HCT116 (cell line): Measurements from ENCODE around the gene PTPN1. TPM values are rescaled to one million over a fixed set of nuclear protein-coding genes. Genes with fewer than 3 reads are reported as not detected.

Experiments used
- ATAC-seq: fragments of 200-7000 bp; cut with Tn5 transposase; 2 replicates; pipeline ENCODE4 v1.9.1; 2020; ENCODE audit warnings: mild to moderate bottlenecking, moderate library complexity
- BruUV-seq: library from RNA; stranded (reverse); fragments of 400-500 nt; replicated peaks from 2 replicates; lab custom pipeline; 2021; lab: Mats Ljungman, UMichigan
- CTCF ChIA-PET: fragments of 300-600 bp; sonication (Branson Sonifier 250); formaldehyde crosslinking; loops from one replicate; lab custom pipeline; 2021; ENCODE audit warnings: antibody characterized with exemption; lab: Charles Lee
- POLR2A ChIA-PET: fragments of 300-600, 350-600 bp; sonication (Branson Sonifier 250); formaldehyde crosslinking; loops from one replicate; lab custom pipeline; 2021; ENCODE audit warnings: antibody characterized with exemption; lab: Charles Lee
- RAD21 ChIA-PET, 2 experiments: fragments of 300-600 bp; sonication (Branson Sonifier 250); formaldehyde crosslinking; loops; one replicate each; lab custom pipeline; 2023; ENCODE audit warnings: low total read pairs in 2 of 2; ENCODE audit not compliant: uncharacterized antibody in 2 of 2, unreplicated experiment in 2 of 2, low non-redundant PET in 1 of 2; lab: Charles Lee
- DNase-seq: peaks from one replicate; pipeline ENCODE4 v3.0.0-alpha.2; 2010; ENCODE audit warnings: low read depth, low spot score
- H2AFZ ChIP-seq: fragments of 200-600 bp; shearing (Covaris generic), sonication (generic); 2 replicates; pipeline ENCODE4 v1.6.1; 2017; ENCODE audit warnings: low read depth, mixed run types, mixed read lengths, antibody characterized with exemption, low read length; ENCODE audit not compliant: poor library complexity, severe bottlenecking
- H3K27ac ChIP-seq: 2 replicates; pipeline ENCODE4 v1.5.1; 2012; ENCODE audit warnings: low read depth, low read length
- H3K27me3 ChIP-seq: fragments of 200-600 bp; sonication (generic); 2 replicates; pipeline ENCODE4 v1.6.1; 2016; ENCODE audit warnings: mixed run types, low read length, mixed read lengths; ENCODE audit not compliant: insufficient read depth
- H3K36me3 ChIP-seq, 2 experiments: fragments of 200-500 bp in 1 of 2; fragments of 200-600 bp in 1 of 2; sonication (Bioruptor generic) in 1 of 2; sonication (generic) in 1 of 2; 2 replicates each; pipeline versions ENCODE4 v1.5.1 to v1.6.1; 2014 to 2016; ENCODE audit warnings: low read length in 2 of 2, inconsistent platforms in 1 of 2, mixed read lengths in 1 of 2, mixed run types in 1 of 2; ENCODE audit not compliant: insufficient read depth in 2 of 2, control insufficient read depth in 1 of 2
- H3K4me1 ChIP-seq, 2 experiments: fragments of 200-600 bp in 1 of 2; sonication (generic) in 1 of 2; 2 replicates each; pipeline versions ENCODE4 v1.5.1 to v1.6.1; 2012 to 2017; ENCODE audit warnings: low read length in 2 of 2, inconsistent platforms in 1 of 2, mild to moderate bottlenecking in 1 of 2, mixed read lengths in 1 of 2, mixed run types in 1 of 2, moderate library complexity in 1 of 2; ENCODE audit not compliant: insufficient read depth in 2 of 2, control insufficient read depth in 1 of 2
- H3K4me2 ChIP-seq: fragments of 200-600 bp; sonication (generic); 2 replicates; pipeline ENCODE4 v1.6.1; 2017; ENCODE audit warnings: mixed run types, low read length, mixed read lengths
- H3K4me3 ChIP-seq, 2 experiments: fragments of 200-600 bp in 1 of 2; sonication (generic) in 1 of 2; replicated peaks in 1 of 2; 2 replicates each; pipeline ENCODE4 v1.5.1; 2011 to 2016; ENCODE audit warnings: low read length in 2 of 2, control low read depth in 1 of 2, low read depth in 1 of 2, mild to moderate bottlenecking in 1 of 2, mixed read lengths in 1 of 2, mixed run types in 1 of 2
- H3K79me2 ChIP-seq: fragments of 200-600 bp; sonication (generic); 2 replicates; pipeline ENCODE4 v1.6.1; 2017; ENCODE audit warnings: mild to moderate bottlenecking, mixed run types, low read length, moderate library complexity, mixed read lengths; ENCODE audit not compliant: insufficient read depth
- H3K9ac ChIP-seq: fragments of 200-600 bp; sonication (generic); 2 replicates; pipeline ENCODE4 v1.6.1; 2016; ENCODE audit warnings: low read length, mixed read lengths
- H3K9me2 ChIP-seq: fragments of 200-600 bp; sonication (generic), shearing (Covaris generic); 2 replicates; pipeline ENCODE4 v1.6.1; 2017; ENCODE audit warnings: mixed run types, mild to moderate bottlenecking, moderate library complexity; ENCODE audit not compliant: insufficient read depth
- H3K9me3 ChIP-seq, 2 experiments: fragments of 200-500 bp in 1 of 2; fragments of 200-600 bp in 1 of 2; sonication (Bioruptor generic) in 1 of 2; sonication (generic) in 1 of 2; 2 replicates each; pipeline ENCODE4 v1.6.1; 2014 to 2017; ENCODE audit warnings: low read length in 2 of 2, mixed read lengths in 2 of 2, inconsistent platforms in 1 of 2, low read depth in 1 of 2, mild to moderate bottlenecking in 1 of 2, mixed run types in 1 of 2, moderate library complexity in 1 of 2; ENCODE audit not compliant: control insufficient read depth in 1 of 2, insufficient read depth in 1 of 2
- H4K20me1 ChIP-seq: fragments of 200-600 bp; sonication (generic), shearing (Covaris generic); 2 replicates; pipeline ENCODE4 v1.6.1; 2017; ENCODE audit warnings: mixed run types, mild to moderate bottlenecking, moderate library complexity; ENCODE audit not compliant: insufficient read depth
- CBX3 ChIP-seq: IDR thresholded peaks from 2 replicates; pipeline ENCODE4 v1.6.1; 2012; ENCODE audit warnings: low read depth
- CEBPB ChIP-seq: IDR thresholded peaks from 2 replicates; pipeline ENCODE4 v1.6.1; 2012; ENCODE audit warnings: low read depth
- CTCF ChIP-seq, 3 experiments: fragments of 200-600 bp in 1 of 3; sonication (generic) in 1 of 3; IDR thresholded peaks in 2 of 3; conservative IDR thresholded peaks in 1 of 3; 2 replicates each; pipeline ENCODE4 v1.5.1; 2012 to 2017; ENCODE audit warnings: low read depth in 2 of 3, low read length in 2 of 3, antibody characterized with exemption in 1 of 3, borderline replicate concordance in 1 of 3, control low read depth in 1 of 3, mild to moderate bottlenecking in 1 of 3, mixed read lengths in 1 of 3, mixed run types in 1 of 3, moderate library complexity in 1 of 3; ENCODE audit not compliant: insufficient read depth in 1 of 3
- EGR1 ChIP-seq: IDR thresholded peaks from 2 replicates; pipeline ENCODE4 v1.6.1; 2012; ENCODE audit warnings: low read depth
- ELF1 ChIP-seq: IDR thresholded peaks from 2 replicates; pipeline ENCODE4 v1.6.1; 2012; ENCODE audit warnings: low read depth, borderline replicate concordance
- EZH2phosphoT487 ChIP-seq: fragments of 200-600 bp; IDR thresholded peaks from 2 replicates; pipeline ENCODE4 v1.6.1; 2018; ENCODE audit warnings: antibody characterized with exemption, borderline replicate concordance
- FOSL1 ChIP-seq: IDR thresholded peaks from 2 replicates; pipeline ENCODE4 v1.6.1; 2012; ENCODE audit warnings: low read depth
- JUND ChIP-seq: IDR thresholded peaks from 2 replicates; pipeline ENCODE4 v1.6.1; 2012
- POLR2AphosphoS5 ChIP-seq: IDR thresholded peaks from 2 replicates; pipeline ENCODE4 v1.6.1; 2011; ENCODE audit warnings: mild to moderate bottlenecking, low read depth, low read length, moderate library complexity
- RAD21 ChIP-seq: IDR thresholded peaks from 2 replicates; pipeline ENCODE4 v1.6.1; 2012; ENCODE audit warnings: low read depth, mild to moderate bottlenecking
- SIN3A ChIP-seq: IDR thresholded peaks from 2 replicates; pipeline ENCODE4 v1.6.1; 2012; ENCODE audit warnings: low read depth
- SP1 ChIP-seq: IDR thresholded peaks from 2 replicates; pipeline ENCODE4 v1.6.1; 2012; ENCODE audit warnings: low read depth
- SRF ChIP-seq: IDR thresholded peaks from 2 replicates; pipeline ENCODE4 v1.6.1; 2012; ENCODE audit warnings: low read depth
- TCF7L2 ChIP-seq: IDR thresholded peaks from 2 replicates; pipeline ENCODE4 v1.7.0; 2011; ENCODE audit warnings: borderline replicate concordance, inconsistent platforms; ENCODE audit not compliant: insufficient read depth, insufficient read length; ENCODE audit errors: extremely low read depth
- YY1 ChIP-seq: IDR thresholded peaks from 2 replicates; pipeline ENCODE4 v1.6.1; 2011; ENCODE audit warnings: low read length, low read depth, moderate library complexity, mild to moderate bottlenecking; ENCODE audit not compliant: insufficient replicate concordance; ENCODE audit errors: extremely low read depth
- ZFX ChIP-seq: fragments of 450-650 bp; IDR thresholded peaks from 2 replicates; pipeline ENCODE4 v1.6.1; 2017
- ZNF274 ChIP-seq: fragments of 200-500 bp; sonication (Bioruptor generic); IDR thresholded peaks from 2 replicates; pipeline ENCODE4 v1.6.1; 2014; ENCODE audit warnings: mild to moderate bottlenecking, low read depth, low read length, inconsistent platforms
- intact Hi-C: fragments of 100-400 bp; cut with micrococcal nuclease; formaldehyde crosslinking; loops from 2 replicates; pipeline ENCODE4 v1.10.0; 2022
- total RNA-seq: library from RNA; stranded (reverse); gene quantifications from one replicate; pipeline ENCODE4 v1.2.1, GENCODE V29; 2021; ENCODE audit not compliant: unreplicated experiment
- TF ChIP-seq, protein P1 (sequence below): IDR thresholded peaks from 2 replicates; pipeline ENCODE4 v1.6.1; 2012; ENCODE audit warnings: low read depth
- TF ChIP-seq, protein P2 (sequence below): IDR thresholded peaks from 2 replicates; pipeline ENCODE4 v1.6.1; 2011; ENCODE audit warnings: mild to moderate bottlenecking, low read length, moderate library complexity; ENCODE audit not compliant: insufficient replicate concordance; ENCODE audit errors: extremely low read depth
- TF ChIP-seq, protein P3 (sequence below): IDR thresholded peaks from 2 replicates; pipeline ENCODE4 v1.6.1; 2012

The PTPN1 gene
- total RNA-seq, 1 experiment from 2014 or later: 47.5 TPM

GRCh38 chr20:50629670-50630045 is 119.5 kb downstream of the PTPN1 start:
- Histone ChIP-seq H3K79me2 (no peaks in the 10 kb centered on the region), H3K27me3 (no peaks in the 10 kb centered on the region), H3K36me3 (no peaks in the 10 kb centered on the region), H3K4me3 (no peak overlapping the region), H3K4me2 (no peak overlapping the region), H3K9ac (no peak overlapping the region)
- CTCF ChIA-PET: no interaction called here
- TF ChIP-seq EZH2phosphoT487: no peak
- no peak for TF ChIP-seq CEBPB
- no peak for TF ChIP-seq CTCF (IDR thresholded peaks at IDR 0.05 in 2 of 3, conservative IDR thresholded peaks at IDR 0.05 in 1 of 3; ENCODE audit: borderline replicate concordance in 1 of 3, insufficient read depth in 1 of 3, low read depth in 2 of 3, low read length in 2 of 3)
- no peak for TF ChIP-seq JUND
- no peak for TF ChIP-seq SRF
- no peak for TF ChIP-seq RAD21
- no peak for TF ChIP-seq YY1
- no peak for TF ChIP-seq EGR1
- no peak for TF ChIP-seq ZFX
- no peak for TF ChIP-seq SIN3A
- no peak for TF ChIP-seq FOSL1
- TF ChIP-seq ZNF274: no peak
- no peak for TF ChIP-seq TCF7L2
- TF ChIP-seq, protein P1, sequence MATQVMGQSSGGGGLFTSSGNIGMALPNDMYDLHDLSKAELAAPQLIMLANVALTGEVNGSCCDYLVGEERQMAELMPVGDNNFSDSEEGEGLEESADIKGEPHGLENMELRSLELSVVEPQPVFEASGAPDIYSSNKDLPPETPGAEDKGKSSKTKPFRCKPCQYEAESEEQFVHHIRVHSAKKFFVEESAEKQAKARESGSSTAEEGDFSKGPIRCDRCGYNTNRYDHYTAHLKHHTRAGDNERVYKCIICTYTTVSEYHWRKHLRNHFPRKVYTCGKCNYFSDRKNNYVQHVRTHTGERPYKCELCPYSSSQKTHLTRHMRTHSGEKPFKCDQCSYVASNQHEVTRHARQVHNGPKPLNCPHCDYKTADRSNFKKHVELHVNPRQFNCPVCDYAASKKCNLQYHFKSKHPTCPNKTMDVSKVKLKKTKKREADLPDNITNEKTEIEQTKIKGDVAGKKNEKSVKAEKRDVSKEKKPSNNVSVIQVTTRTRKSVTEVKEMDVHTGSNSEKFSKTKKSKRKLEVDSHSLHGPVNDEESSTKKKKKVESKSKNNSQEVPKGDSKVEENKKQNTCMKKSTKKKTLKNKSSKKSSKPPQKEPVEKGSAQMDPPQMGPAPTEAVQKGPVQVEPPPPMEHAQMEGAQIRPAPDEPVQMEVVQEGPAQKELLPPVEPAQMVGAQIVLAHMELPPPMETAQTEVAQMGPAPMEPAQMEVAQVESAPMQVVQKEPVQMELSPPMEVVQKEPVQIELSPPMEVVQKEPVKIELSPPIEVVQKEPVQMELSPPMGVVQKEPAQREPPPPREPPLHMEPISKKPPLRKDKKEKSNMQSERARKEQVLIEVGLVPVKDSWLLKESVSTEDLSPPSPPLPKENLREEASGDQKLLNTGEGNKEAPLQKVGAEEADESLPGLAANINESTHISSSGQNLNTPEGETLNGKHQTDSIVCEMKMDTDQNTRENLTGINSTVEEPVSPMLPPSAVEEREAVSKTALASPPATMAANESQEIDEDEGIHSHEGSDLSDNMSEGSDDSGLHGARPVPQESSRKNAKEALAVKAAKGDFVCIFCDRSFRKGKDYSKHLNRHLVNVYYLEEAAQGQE: no peak
- TF ChIP-seq SP1: no peak
- TF ChIP-seq ELF1: no peak
- TF ChIP-seq, protein P2, sequence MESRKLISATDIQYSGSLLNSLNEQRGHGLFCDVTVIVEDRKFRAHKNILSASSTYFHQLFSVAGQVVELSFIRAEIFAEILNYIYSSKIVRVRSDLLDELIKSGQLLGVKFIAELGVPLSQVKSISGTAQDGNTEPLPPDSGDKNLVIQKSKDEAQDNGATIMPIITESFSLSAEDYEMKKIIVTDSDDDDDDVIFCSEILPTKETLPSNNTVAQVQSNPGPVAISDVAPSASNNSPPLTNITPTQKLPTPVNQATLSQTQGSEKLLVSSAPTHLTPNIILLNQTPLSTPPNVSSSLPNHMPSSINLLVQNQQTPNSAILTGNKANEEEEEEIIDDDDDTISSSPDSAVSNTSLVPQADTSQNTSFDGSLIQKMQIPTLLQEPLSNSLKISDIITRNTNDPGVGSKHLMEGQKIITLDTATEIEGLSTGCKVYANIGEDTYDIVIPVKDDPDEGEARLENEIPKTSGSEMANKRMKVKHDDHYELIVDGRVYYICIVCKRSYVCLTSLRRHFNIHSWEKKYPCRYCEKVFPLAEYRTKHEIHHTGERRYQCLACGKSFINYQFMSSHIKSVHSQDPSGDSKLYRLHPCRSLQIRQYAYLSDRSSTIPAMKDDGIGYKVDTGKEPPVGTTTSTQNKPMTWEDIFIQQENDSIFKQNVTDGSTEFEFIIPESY: no peak
- TF ChIP-seq, protein P3, sequence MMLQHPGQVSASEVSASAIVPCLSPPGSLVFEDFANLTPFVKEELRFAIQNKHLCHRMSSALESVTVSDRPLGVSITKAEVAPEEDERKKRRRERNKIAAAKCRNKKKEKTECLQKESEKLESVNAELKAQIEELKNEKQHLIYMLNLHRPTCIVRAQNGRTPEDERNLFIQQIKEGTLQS: no peak
- TF ChIP-seq POLR2AphosphoS5: no peak
- TF ChIP-seq CBX3: no peak
- TF ChIP-seq, all 23 proteins: peak for 0
- no TSS peak for BruUV-seq
- H2AFZ ChIP-seq: no peak overlapping the region
- H3K4me1 ChIP-seq: peaks cover 6 to 20% of the 10 kb centered on the region in 2 experiments; a peak in 3 of 4 replicates
- no peaks in the 10 kb centered on the region for H3K9me3 ChIP-seq
- ChIA-PET POLR2A (no interaction called here), RAD21 (no interaction called here)
- DNase-seq: no peak
- no peak overlapping the region for H3K27ac ChIP-seq
- H3K9me2 ChIP-seq: no peaks in the 10 kb centered on the region
- ATAC-seq: no peak
- H4K20me1 ChIP-seq: no peaks in the 10 kb centered on the region
- intact Hi-C loops: loop anchor here (5.0 kb wide), 1 partner anchor 118 kb away; no protein-coding TSS in a partner anchor
